GM19372 (cell line): ENCODE measurements around the gene ZC3H7A.
A peak's percentile ranks its signal among the peaks of the same experiment; 100 is the strongest.

Experiments used
- ATAC-seq: cut with Tn5 transposase; IDR thresholded peaks from one replicate; pipeline ENCODE4 v1.9.1; 2021; ENCODE audit warnings: mild to moderate bottlenecking, low read depth, moderate library complexity; ENCODE audit not compliant: unreplicated experiment

Gene ZC3H7A

GRCh38 chr16:11742093-11742535 is 54.9 kb downstream of the ZC3H7A start:
- ATAC-seq = peak; percentile 4

- no peak for ATAC-seq
Measured at GRCh38 chr16:11740567-11740966, 56.5 kb downstream of the ZC3H7A start.

GRCh38 chr16:11738742-11739544 is 58.1 kb downstream of the ZC3H7A start:
- no peak for ATAC-seq

- ATAC-seq = no peak
Measured at GRCh38 chr16:11737713-11738112, 59.3 kb downstream of the ZC3H7A start.

GRCh38 chr16:11736903-11737302 is 60.2 kb downstream of the ZC3H7A start:
- no peak for ATAC-seq

- no peak for ATAC-seq
Measured at GRCh38 chr16:11735787-11736186, 61.3 kb downstream of the ZC3H7A start.

DNA sequence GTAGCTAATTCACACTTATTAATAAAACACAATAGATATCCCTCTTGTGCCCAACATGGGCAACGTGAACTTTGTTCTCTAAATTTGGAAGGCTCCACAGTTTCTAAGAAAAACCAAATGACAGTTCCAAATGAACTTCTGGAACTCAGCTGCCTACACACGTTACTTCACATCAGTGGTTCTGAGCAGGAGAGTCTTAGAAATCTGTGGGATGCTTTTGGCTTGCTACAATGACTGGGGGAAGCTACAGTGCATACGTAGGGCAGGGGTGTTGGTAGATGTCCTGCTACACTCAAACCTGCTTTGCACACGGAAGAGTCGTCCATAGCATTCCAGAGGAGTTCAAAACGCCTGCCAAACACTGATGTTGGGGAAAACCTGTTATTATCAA is 62.4 kb downstream of the ZC3H7A start:
- ATAC-seq = no peak

DNA sequence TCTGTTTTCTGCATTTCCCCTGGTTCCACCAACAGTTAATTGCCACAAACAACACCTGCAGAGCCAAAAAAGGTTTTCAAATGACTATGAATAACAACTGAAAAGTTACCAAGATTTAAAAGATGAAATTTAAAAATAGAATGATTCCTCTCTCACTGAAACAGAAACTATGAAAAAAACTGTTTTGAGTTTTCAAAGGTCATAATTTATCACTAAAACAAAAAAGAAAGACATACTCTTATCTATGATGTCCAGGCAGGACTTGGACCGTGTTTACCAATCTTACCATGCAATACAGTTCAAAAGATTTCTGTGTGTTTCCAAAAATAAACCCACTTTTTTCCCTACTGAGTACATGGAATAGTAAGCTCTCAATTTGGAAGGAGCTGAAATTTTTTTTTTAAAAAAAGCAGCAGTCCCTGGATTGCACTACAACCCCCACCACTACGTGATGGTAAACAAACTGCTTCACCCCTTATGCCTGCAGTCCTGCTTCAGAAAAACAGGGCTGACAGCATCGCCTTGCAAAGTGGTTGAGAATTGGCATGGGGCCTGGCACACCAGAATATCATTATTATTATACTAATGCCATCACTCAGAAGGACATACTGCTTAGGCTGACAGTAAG is 62.9 kb downstream of the ZC3H7A start:
- no peak for ATAC-seq

- no peak for ATAC-seq
Measured at GRCh38 chr16:11731222-11731621, 65.8 kb downstream of the ZC3H7A start.

DNA sequence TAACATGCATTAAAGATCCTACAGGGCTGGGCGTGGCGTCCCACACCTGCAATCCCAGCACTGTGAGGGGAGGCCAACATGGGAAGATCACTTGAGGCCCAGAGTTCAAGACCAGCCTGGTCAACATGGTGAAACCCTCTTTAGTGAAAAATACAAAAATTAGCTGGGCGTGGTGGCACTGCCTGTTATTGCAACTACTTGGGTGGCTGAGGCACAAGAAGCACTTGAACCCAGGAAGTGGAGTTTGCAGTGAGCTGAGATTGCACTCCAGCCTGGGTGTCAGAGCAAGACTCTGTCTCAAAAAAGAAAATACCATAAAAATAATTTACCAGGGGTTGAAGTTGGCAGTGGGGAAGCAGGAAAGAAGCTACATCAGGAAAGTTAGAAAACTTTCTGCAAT is 67.3 kb downstream of the ZC3H7A start:
- no peak for ATAC-seq

- no peak for ATAC-seq
Measured at GRCh38 chr16:11727796-11728543, 69.1 kb downstream of the ZC3H7A start.

DNA sequence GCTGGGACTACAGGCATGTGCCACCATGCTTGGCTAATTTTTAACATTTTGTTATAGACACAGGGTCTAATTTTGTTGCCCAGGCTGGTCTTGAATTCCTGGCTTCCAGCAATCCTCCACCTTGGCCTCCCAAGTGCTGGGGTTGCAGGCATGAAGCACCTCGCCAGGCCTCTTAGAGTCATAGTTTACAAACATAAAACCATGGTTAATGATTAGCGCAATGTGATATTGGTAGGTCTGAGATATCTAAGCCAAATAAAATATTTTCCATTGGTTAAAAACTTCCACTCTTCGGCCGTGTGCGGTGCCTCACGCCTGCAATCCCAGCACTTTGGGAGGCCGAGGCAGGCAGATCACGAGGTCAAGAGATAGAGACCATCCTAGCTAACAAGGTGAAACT is 71.0 kb downstream of the ZC3H7A start:
- ATAC-seq = no peak

GRCh38 chr16:11725457-11725856 is 71.6 kb downstream of the ZC3H7A start:
- ATAC-seq = no peak

DNA sequence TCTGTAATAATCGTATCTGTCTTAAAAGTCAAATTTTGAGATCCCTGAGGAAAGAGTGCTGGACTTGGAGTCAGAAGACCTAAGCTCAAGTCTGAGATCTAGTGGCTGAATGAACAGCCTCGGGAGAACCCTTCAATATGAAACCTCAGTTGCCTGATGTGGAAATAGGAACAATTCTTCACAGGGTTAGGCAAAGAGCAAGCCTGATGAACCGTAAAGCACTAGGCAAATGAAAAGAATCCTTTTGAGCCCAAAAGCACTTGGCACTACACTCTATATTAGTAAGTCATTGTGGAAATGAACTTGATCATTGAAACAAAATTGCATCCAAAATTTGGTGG is 74.6 kb downstream of the ZC3H7A start:
- ATAC-seq = no peak

GRCh38 chr16:11721781-11722467 is 75.1 kb downstream of the ZC3H7A start:
- ATAC-seq = no peak

DNA sequence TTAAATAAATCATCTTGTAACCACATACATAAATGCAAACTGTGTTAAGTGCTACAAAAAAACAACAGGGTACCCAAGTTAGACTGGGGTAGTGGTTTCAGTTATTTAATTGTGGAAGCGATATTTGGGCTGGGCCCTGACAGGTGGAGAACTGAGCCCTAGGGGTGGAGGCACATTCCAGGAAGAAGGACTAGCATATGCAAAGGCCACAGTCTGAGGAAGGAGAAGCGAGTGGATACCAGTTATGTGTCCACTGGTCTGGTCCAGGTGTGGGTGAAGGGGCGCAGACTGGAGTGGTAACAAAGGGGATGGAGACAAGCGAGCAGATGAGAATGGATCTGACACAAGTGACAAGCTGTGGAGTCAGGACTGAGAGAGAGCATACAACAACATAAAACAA is 77.3 kb downstream of the ZC3H7A start:
- no peak for ATAC-seq

- ATAC-seq = no peak
Measured at GRCh38 chr16:11719171-11719570, 77.9 kb downstream of the ZC3H7A start.

DNA sequence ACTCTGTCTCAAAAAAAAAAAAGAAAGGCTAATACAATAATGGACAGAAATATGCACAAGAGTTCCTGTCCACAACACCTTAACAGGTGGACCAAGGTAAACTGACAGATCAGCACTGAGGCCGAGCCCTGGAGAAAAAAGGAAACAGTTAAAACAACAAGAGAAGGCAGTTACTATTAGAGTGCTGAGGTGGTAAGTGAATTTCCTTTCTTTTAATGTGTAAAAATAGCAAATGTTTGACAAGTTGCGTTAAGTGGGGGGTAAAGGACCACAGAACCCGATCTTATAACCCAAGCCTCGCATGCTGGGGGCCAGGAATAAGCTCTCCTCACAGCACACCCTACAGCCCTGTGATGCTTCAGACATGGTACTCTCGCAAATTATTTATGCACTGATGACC is 79.2 kb downstream of the ZC3H7A start:
- ATAC-seq = no peak

DNA sequence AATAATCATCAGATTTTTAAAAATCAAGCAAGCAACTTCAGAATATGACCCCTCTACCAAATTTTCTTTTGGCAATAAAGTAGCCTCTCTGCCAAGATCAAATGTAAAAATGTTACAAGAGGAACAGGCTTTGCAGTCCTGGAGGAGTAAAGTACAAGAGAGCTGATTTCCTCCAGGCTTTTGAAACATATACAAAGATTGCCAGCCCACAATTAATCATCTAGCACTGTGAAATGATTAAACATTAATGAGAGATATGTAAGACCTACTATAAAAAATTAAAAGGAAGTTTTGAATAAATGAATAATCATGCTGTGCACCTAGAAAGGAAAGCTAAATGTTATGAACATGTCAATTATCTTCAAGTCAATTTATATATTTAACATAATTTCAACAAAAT is 80.7 kb downstream of the ZC3H7A start:
- no peak for ATAC-seq

DNA sequence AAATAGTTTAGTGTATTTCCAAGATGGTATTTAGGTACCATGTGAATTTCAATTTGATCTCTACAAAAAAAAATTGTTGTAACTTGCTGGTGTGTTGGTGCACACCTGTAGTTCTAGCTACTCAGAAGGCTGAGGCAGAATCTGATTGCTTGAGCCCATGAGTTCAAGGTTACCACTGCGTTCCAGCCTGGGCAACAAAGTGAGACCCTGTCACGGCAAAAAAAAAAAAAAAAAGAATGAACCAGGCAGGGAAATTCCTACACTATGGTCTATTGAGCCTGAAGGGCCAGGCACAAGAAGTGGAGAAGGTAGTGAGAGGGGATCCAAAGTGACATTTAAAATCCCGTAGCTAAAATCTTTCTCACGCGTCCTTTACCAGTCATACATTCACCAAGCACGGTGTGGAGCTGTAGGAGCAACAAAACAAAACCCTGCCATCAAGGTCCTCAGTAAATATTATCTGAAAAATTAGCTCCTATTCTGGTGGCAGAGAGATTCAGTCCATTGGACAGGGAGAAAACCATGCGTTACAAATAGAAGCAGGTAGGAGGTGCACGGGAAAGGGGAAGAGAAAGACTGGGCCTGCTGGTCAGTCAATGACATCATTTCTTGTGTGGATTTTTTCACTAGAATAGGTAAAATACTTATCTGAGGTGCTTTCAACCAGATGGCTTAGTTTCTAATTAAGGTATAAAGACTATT is 81.7 kb downstream of the ZC3H7A start:
- no peak for ATAC-seq
